RWPE2 (cell line): Measurements from ENCODE around the gene POGZ.

ENCODE experiments used
- ATAC-seq: fragments of 200-7000 bp; cut with Tn5 transposase; 3 replicates; pipeline ENCODE4 v1.9.1; 2021; ENCODE audit warnings: low read depth
- DNase-seq: peaks from one replicate; pipeline ENCODE4 v3.0.0-alpha.2; 2020; ENCODE audit warnings: low spot score
- H3K27ac ChIP-seq: fragments of 450-650 bp; 2 replicates; pipeline ENCODE4 v1.5.1; 2017; ENCODE audit warnings: mild to moderate bottlenecking; ENCODE audit not compliant: poor library complexity, severe bottlenecking
- H3K27me3 ChIP-seq: fragments of 250-450 bp; sonication (Bioruptor Pico); 2 replicates; pipeline ENCODE4 v1.5.1; 2021; ENCODE audit warnings: mild to moderate bottlenecking, moderate library complexity; ENCODE audit not compliant: insufficient read depth, poor library complexity, severe bottlenecking
- H3K36me3 ChIP-seq: fragments of 250-450 bp; sonication (Bioruptor Pico); 2 replicates; pipeline ENCODE4 v1.5.1; 2020; ENCODE audit warnings: low read depth, mild to moderate bottlenecking, moderate library complexity
- H3K4me1 ChIP-seq: fragments of 250-450 bp; sonication (Bioruptor Pico); 2 replicates; pipeline ENCODE4 v1.5.1; 2021; ENCODE audit warnings: mild to moderate bottlenecking, moderate library complexity; ENCODE audit not compliant: insufficient read depth, poor library complexity, severe bottlenecking
- H3K4me3 ChIP-seq: fragments of 250-450 bp; sonication (Bioruptor Pico); 2 replicates; pipeline ENCODE4 v1.5.1; 2021; ENCODE audit warnings: mild to moderate bottlenecking, moderate library complexity; ENCODE audit not compliant: severe bottlenecking
- H3K9me3 ChIP-seq: fragments of 250-450 bp; sonication (Bioruptor Pico); 2 replicates; pipeline ENCODE4 v1.5.1; 2021; ENCODE audit warnings: mild to moderate bottlenecking, moderate library complexity; ENCODE audit not compliant: severe bottlenecking
- TF ChIP-seq, protein P1 (sequence below): fragments of 450-650 bp; IDR thresholded peaks from one replicate; pipeline ENCODE4 v1.5.1; 2017; ENCODE audit warnings: mild to moderate bottlenecking, moderate library complexity; ENCODE audit not compliant: poor library complexity, severe bottlenecking

The POGZ gene

GRCh38 chr1:151474745-151475144 is 15.5 kb upstream of the POGZ start:
- Histone ChIP-seq H3K9me3 (no peaks in the 10 kb centered on the region), H3K36me3 (no peaks in the 10 kb centered on the region), H3K4me1 (no peaks in the 10 kb centered on the region), H3K4me3 (no peak overlapping the region), H3K27me3 (no peaks in the 10 kb centered on the region), H3K27ac (no peak overlapping the region)
- DNase-seq (no peak), ATAC-seq (no peak)
- TF ChIP-seq, protein P1, sequence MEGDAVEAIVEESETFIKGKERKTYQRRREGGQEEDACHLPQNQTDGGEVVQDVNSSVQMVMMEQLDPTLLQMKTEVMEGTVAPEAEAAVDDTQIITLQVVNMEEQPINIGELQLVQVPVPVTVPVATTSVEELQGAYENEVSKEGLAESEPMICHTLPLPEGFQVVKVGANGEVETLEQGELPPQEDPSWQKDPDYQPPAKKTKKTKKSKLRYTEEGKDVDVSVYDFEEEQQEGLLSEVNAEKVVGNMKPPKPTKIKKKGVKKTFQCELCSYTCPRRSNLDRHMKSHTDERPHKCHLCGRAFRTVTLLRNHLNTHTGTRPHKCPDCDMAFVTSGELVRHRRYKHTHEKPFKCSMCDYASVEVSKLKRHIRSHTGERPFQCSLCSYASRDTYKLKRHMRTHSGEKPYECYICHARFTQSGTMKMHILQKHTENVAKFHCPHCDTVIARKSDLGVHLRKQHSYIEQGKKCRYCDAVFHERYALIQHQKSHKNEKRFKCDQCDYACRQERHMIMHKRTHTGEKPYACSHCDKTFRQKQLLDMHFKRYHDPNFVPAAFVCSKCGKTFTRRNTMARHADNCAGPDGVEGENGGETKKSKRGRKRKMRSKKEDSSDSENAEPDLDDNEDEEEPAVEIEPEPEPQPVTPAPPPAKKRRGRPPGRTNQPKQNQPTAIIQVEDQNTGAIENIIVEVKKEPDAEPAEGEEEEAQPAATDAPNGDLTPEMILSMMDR: no peak

DNA sequence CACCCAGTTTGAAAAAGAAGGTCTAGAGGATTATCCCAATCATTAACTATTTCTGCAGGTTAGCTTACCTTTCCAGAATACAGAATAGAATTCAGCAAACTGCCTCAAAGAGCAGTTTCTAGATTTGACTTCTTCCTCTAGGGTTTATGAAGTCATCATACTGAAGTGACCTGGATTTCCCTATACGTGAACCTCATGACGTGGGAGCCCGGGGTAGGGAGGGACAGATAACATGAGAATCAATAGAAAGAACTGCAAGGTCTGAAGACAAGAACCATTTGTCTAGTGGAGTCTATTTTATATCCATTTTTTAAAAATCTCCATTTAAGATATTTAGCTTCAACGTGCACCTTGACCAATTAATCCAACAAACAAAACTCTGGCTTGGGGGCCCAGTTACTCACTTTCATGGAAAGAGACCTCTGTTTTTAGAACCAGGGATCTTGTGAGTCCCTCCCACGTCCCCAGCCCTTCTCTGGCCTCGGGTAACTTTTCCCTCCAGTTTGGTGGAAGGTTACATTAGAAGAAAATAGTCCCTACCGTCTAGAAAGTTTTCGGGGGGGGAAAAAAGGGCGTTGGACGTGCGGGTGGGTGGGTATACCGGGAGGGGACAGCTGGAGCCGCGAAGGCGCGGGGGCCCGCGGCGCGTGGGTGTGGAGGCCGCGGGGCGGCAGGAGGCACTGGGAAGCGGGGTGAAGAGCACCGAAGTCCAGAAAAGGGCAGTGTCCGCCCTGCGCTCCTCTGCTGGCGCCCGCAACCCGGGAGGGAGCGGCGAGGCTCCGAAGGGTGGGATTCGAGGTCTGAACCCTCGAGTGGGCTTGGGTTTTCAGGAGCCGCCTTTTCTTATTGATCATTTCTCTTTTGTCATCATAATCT is 13.8 kb upstream of the POGZ start:
- no peak overlapping the region for H3K27ac ChIP-seq
- no peaks in the 10 kb centered on the region for H3K4me1 ChIP-seq
- no peaks in the 10 kb centered on the region for H3K36me3 ChIP-seq
- no peak for ATAC-seq
- peak overlapping the region; percentile 10 for H3K4me3 ChIP-seq
- no peaks in the 10 kb centered on the region for H3K27me3 ChIP-seq
- H3K9me3 ChIP-seq: no peaks in the 10 kb centered on the region
- TF ChIP-seq, protein P1: no peak
- DNase-seq: no peak

GRCh38 chr1:151465026-151465425 is 5.7 kb upstream of the POGZ start:
- Histone ChIP-seq H3K27ac (no peak overlapping the region), H3K9me3 (no peaks in the 10 kb centered on the region), H3K27me3 (no peaks in the 10 kb centered on the region), H3K36me3 (no peaks in the 10 kb centered on the region), H3K4me3 (no peak overlapping the region), H3K4me1 (no peaks in the 10 kb centered on the region)
- no peak for ATAC-seq
- DNase-seq: no peak
- TF ChIP-seq, protein P1: no peak

DNA sequence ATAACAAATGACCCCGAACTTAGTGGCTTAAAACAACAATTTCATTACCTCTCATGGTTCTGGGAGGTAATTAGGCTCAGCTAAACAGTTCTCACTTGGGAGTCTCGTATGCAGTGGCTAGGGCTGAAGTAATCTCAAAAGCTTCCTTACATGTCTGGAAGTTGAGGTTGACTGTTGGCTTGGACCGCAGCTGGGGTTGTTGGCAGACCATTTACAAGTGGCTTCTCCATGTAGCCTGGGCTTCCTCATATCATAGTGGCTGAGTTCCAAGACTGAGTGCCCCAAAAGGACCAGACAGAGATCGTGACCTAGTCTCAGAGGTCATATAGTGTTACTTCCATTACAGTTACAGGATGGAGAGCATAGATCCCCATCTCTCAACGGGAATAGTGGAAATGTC is 2.4 kb upstream of the POGZ start:
- TF ChIP-seq, protein P1: no peak
- no peak for ATAC-seq
- no peak overlapping the region for H3K27ac ChIP-seq
- H3K4me3 ChIP-seq: no peak overlapping the region
- peaks cover 5% of the 10 kb centered on the region for H3K4me1 ChIP-seq
- no peaks in the 10 kb centered on the region for H3K36me3 ChIP-seq
- no peaks in the 10 kb centered on the region for H3K9me3 ChIP-seq
- DNase-seq: no peak
- no peaks in the 10 kb centered on the region for H3K27me3 ChIP-seq

DNA sequence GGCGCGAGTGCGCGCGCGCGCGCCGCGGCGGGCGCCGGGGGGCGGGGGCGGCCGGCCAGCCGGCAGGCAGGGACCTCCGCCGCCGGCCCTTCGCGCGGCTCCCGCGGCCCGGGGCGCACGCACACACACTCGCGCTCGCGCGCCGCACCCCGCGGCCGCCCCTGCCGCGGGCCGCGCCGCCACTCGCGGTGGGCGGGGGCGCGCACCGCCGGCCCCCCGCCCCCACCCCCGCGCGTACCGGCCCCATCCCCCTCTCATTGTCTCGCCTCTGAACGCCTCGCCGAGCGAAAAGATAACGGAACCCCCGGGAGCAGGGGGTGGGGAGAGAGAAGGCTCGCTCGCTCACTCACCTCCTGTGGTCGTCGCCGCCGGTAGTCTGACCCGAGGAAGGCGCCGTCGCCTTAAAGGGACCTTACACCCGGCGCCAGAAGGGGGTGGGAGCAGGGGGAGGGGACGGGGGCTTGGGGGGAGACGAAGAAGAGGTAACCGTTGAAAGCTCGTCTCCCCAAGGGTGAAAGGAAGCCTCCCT is 428 bp downstream of the POGZ start:
- peaks cover 12% of the 10 kb centered on the region for H3K36me3 ChIP-seq
- peaks cover 5% of the 10 kb centered on the region for H3K4me1 ChIP-seq
- no peaks in the 10 kb centered on the region for H3K9me3 ChIP-seq
- peak overlapping the region; percentile 50 for H3K4me3 ChIP-seq
- ATAC-seq (peak; percentile 55), DNase-seq (peak; percentile 80)
- TF ChIP-seq, protein P1: no peak
- H3K27ac ChIP-seq: peak overlapping the region; percentile 81
- H3K27me3 ChIP-seq: no peaks in the 10 kb centered on the region
